Activated naive CD8-positive, alpha-beta T cell treated with anti-CD3 and anti-CD28 coated beads, Interleukin-2, amount 10 ng/mL, durations not matched to agents 7 days and 5 days (primary cell): Measurements from ENCODE around the gene CORO2B. TPM values are rescaled to one million over a fixed set of nuclear protein-coding genes. Genes with fewer than 3 reads are reported as not detected.

ENCODE experiments used
- ATAC-seq: fragments of 150-1000 bp; cut with Tn5 transposase; one replicate; pipeline ENCODE4 v1.10.0; 2021; ENCODE audit warnings: low read depth, moderate library complexity
- POLR2A ChIA-PET: fragments of 350-600 bp; sonication (Branson Sonifier 250); formaldehyde crosslinking; loops from one replicate; lab custom pipeline; 2021; ENCODE audit warnings: antibody characterized with exemption; lab: Charles Lee
- DNase-seq: peaks from one replicate; pipeline ENCODE4 v3.0.0; 2021
- H3K27ac Mint-ChIP-seq: one replicate; pipeline ENCODE4 v1.8.0; 2022; ENCODE audit warnings: mild to moderate bottlenecking, mixed read lengths
- H3K27me3 Mint-ChIP-seq: one replicate; pipeline ENCODE4 v1.8.0; 2022; ENCODE audit warnings: mild to moderate bottlenecking, moderate library complexity, mixed read lengths
- H3K36me3 Mint-ChIP-seq: one replicate; pipeline ENCODE4 v1.8.0; 2021; ENCODE audit warnings: mild to moderate bottlenecking, mixed read lengths
- H3K4me1 Mint-ChIP-seq: one replicate; pipeline ENCODE4 v1.8.0; 2021; ENCODE audit warnings: mixed read lengths
- H3K4me3 Mint-ChIP-seq: one replicate; pipeline ENCODE4 v1.8.0; 2022; ENCODE audit warnings: mild to moderate bottlenecking, moderate library complexity, mixed read lengths
- H3K9me3 Mint-ChIP-seq: one replicate; pipeline ENCODE4 v1.8.0; 2021; ENCODE audit warnings: mixed read lengths
- total RNA-seq, 2 experiments: library from RNA; stranded (reverse); gene quantifications; one replicate each; pipeline ENCODE4 v1.2.3, GENCODE V29; 2021

The CORO2B gene
- total RNA-seq, 2 experiments from 2014 or later = not detected

DNA sequence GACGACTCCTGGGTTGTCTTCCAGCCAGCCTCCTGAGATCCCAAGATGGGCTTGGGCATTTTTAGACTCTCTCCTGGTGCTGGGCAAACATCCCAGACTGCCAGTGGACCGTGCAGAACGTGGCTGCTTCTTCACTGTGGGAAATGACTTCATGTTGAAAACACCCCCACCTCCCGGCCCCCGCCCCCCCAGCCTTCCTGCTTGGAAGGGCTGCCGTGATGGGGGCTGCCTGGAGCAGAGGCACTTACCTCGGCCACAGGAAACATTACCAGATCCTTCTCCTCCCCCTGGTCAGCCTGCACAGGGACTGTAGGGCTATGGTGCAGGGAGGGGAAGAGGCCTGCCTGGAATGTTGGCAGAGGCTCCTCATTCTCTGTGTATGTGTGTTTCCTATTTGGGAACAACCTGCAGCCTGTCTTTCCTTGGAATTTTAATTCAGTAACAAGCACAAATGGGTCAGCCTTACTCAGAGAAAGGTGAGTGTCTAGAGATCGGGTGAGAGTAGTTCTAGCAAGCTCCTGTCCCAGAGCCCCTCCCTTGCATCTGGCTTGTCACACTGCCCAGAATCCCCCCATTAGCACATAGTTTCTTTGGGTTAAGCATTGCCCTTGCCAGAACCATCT lies 151.1 kb downstream of the CORO2B start:
- Mint-ChIP-seq H3K9me3 (no peaks in the 10 kb centered on the region), H3K36me3 (no peaks in the 10 kb centered on the region), H3K4me3 (no peak overlapping the region), H3K27ac (no peak overlapping the region), H3K27me3 (peaks cover 5% of the 10 kb centered on the region), H3K4me1 (peaks cover 3% of the 10 kb centered on the region)
- DNase-seq (no peak), ATAC-seq (no peak)
- POLR2A ChIA-PET = no interaction called here

DNA sequence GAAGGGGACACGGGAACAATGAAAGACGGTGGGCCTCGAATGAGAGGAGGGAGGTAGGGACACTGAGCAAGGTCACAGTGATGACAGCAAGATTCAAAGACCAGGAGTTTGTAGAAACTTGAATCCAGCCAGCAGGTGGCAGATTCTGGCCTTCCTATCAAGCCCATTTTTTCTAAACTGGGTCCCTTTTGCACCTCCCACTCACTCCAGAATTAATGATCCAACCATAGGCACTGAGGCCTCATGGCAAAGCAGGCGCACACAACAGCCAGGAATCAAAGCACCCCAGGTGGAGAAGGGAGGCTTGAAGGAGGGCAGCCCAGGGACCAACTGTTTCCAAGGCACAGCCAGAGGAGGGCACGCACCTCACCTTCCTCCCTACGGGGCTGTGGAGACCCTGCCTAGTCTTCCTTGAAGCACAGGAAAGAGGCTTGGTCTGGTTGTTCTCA lies 151.7 kb downstream of the CORO2B start:
- Mint-ChIP-seq H3K27me3 (peaks cover 5% of the 10 kb centered on the region), H3K36me3 (no peaks in the 10 kb centered on the region), H3K4me3 (no peak overlapping the region), H3K9me3 (no peaks in the 10 kb centered on the region), H3K27ac (no peak overlapping the region), H3K4me1 (peaks cover 3% of the 10 kb centered on the region)
- POLR2A ChIA-PET = no interaction called here
- DNase-seq (no peak), ATAC-seq (no peak)

DNA sequence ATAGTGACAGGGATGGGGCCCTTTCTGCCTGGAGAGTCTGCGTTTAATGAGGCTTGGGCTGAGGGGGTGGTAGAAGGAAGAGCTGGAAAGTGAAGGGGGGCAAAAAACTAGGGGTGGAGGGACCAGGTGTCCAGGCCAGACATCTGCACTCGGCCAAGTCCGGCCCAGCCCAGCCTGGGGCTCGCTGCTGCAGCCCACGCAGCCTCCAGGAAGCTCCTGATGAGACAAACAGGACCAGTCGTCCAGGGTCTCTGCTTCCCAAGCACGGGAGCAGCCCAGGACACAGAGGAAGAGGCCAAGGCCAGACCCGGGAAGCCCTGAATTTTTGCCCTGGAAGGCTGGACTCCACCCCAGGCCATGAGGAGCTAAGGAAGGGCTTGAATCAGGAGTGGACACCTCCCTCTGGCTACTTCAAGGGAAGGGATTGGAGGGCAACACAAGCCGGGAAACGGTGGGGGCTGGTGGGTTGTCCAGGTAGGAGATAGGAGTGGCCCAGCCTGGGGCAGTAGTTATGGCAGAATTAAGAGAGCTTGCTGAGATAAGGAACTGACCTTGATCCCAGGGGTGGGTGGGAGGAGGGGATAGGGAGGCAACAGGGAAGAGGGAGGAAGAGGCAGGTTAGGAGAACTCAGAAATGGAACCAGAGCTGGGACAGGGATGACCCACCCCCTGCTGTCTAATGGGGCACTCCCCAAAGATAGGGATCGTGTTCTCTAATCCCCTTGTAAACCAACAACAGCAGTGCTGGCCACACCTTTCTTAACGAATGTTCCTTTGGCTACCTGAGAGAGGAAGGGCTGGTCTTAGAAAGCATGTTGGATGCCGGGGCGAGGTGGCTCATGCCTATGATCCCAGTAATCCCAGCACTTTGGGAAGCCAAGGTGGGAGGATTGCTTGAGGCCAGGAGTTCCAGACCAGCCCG lies 152.4 kb downstream of the CORO2B start:
- Mint-ChIP-seq H3K27me3 (peaks cover 1% of the 10 kb centered on the region), H3K4me3 (no peak overlapping the region), H3K36me3 (no peaks in the 10 kb centered on the region), H3K4me1 (peaks cover 3% of the 10 kb centered on the region), H3K9me3 (no peaks in the 10 kb centered on the region), H3K27ac (no peak overlapping the region)
- DNase-seq (no peak), ATAC-seq (no peak)
- POLR2A ChIA-PET = no interaction called here

DNA sequence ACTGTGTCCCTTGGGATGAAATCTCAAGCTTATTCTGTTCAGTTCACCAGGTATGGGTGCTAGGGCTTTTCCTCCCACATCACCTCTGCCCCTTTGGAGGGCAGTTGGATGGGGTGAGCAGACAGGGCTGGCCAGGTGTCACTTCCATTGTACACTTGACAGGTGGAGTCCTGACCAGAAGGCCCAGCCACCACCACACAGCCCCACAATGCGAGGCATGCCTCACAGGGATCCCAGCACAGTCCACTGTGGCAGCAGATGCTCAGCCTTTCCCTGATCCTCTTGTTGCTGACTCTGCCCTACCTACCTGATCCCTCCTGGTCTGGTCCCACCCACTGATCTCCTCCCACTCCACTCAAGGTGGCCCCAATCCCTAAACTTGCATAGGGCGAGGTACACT lies 153.7 kb downstream of the CORO2B start:
- ATAC-seq = no peak
- no peaks in the 10 kb centered on the region for H3K9me3 Mint-ChIP-seq
- DNase-seq = no peak
- no peaks in the 10 kb centered on the region for H3K36me3 Mint-ChIP-seq
- H3K4me1 Mint-ChIP-seq = peaks cover 3% of the 10 kb centered on the region
- H3K4me3 Mint-ChIP-seq = no peak overlapping the region
- H3K27ac Mint-ChIP-seq = no peak overlapping the region
- peaks cover 1% of the 10 kb centered on the region for H3K27me3 Mint-ChIP-seq
- POLR2A ChIA-PET = no interaction called here

DNA sequence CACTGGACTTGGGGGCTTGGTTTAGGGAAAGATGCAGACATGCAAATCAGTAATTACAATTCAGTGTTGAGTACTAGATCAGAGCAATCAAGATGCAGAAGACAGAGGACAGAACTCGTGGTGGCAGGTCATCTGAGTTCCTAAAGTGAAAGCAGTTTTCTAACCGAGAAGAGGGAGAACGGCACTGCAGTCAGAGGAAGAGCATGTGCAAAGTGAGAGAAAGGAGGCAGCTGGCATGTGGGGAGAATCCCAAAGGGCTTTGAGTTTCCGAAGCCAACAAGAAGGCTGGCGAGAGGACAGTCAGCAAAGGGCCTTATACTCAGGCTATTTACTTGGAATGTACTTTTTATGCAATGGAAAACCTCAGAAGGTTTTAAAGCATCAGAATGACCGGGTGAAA lies 154.9 kb downstream of the CORO2B start:
- ATAC-seq = no peak
- POLR2A ChIA-PET = no interaction called here
- H3K9me3 Mint-ChIP-seq = no peaks in the 10 kb centered on the region
- peaks cover 3% of the 10 kb centered on the region for H3K4me1 Mint-ChIP-seq
- peaks cover 1% of the 10 kb centered on the region for H3K27me3 Mint-ChIP-seq
- DNase-seq = no peak
- H3K36me3 Mint-ChIP-seq = no peaks in the 10 kb centered on the region
- H3K4me3 Mint-ChIP-seq = no peak overlapping the region
- no peak overlapping the region for H3K27ac Mint-ChIP-seq

DNA sequence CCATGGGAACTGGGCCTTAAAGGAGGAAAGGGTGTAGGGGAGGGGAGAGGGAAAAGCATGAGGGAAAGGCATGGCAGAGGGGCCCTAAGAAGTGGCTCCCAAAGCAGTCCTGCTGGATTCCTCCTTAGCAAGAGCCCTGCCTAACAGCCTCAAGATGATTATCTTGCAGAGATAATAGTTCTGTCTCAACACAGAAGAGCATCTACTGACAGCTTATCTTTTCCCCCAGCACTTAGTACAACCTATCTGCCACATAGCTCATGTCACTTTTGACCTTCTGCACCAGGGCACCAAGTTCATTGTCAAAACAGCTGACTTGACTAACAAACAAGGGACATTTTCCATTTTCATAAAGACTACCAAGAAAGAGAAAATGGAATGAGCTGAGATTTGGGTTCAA lies 155.6 kb downstream of the CORO2B start:
- POLR2A ChIA-PET = interaction anchor here (0.7 kb wide), 1 partner anchor 101 kb away, joined by 3 read pairs; no protein-coding TSS in a partner anchor
- Mint-ChIP-seq H3K27me3 (peaks cover 1% of the 10 kb centered on the region), H3K4me3 (no peak overlapping the region), H3K27ac (no peak overlapping the region), H3K4me1 (peaks cover 3% of the 10 kb centered on the region), H3K36me3 (no peaks in the 10 kb centered on the region), H3K9me3 (no peaks in the 10 kb centered on the region)
- ATAC-seq (no peak), DNase-seq (no peak)

DNA sequence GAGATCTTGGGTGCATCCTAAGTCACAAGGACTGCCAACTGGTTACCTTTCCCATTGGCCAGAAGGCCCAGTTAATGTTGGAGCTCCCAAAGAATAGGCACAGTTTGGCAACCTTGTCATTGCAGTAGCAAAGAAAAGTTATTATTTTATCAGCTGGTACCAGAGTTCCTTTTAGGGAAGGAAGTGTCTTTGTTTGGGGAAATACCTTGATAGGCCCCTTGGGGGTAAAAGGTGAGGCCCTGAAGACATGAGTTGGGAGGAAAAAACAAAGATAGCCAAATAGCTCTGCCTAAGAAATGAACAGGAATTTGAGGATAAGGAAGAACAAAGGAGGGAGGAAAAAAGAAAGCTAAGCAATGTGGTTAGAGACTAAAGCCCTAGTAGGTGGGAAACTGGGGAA lies 156.1 kb downstream of the CORO2B start:
- ATAC-seq = no peak
- DNase-seq = no peak
- H3K36me3 Mint-ChIP-seq = no peaks in the 10 kb centered on the region
- H3K4me3 Mint-ChIP-seq = no peak overlapping the region
- POLR2A ChIA-PET = no interaction called here
- H3K9me3 Mint-ChIP-seq = no peaks in the 10 kb centered on the region
- H3K4me1 Mint-ChIP-seq = peaks cover 3% of the 10 kb centered on the region
- H3K27me3 Mint-ChIP-seq = peaks cover 1% of the 10 kb centered on the region
- no peak overlapping the region for H3K27ac Mint-ChIP-seq

DNA sequence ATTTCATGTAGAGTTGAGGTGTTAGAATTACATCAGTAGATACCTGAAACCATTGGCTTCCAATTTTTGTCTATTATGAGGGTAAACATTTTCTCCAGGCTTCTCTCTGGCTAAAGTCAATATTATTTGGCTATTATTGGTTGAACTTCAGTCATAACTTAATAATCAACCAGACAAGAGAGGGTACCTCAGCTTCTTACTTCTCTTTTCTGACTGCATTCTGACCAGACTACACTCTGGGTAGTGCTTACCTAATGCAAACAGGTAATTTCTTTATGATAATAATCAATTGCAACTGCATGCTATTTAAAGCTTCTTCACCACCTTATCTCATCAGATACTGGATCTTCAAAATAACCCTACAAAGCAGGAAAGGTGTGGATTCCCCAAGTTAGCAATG lies 156.8 kb downstream of the CORO2B start:
- no peaks in the 10 kb centered on the region for H3K9me3 Mint-ChIP-seq
- ATAC-seq (no peak), DNase-seq (no peak)
- H3K27ac Mint-ChIP-seq = no peak overlapping the region
- POLR2A ChIA-PET = no interaction called here
- no peak overlapping the region for H3K4me3 Mint-ChIP-seq
- peaks cover 3% of the 10 kb centered on the region for H3K4me1 Mint-ChIP-seq
- no peaks in the 10 kb centered on the region for H3K36me3 Mint-ChIP-seq
- H3K27me3 Mint-ChIP-seq = peaks cover 1% of the 10 kb centered on the region

DNA sequence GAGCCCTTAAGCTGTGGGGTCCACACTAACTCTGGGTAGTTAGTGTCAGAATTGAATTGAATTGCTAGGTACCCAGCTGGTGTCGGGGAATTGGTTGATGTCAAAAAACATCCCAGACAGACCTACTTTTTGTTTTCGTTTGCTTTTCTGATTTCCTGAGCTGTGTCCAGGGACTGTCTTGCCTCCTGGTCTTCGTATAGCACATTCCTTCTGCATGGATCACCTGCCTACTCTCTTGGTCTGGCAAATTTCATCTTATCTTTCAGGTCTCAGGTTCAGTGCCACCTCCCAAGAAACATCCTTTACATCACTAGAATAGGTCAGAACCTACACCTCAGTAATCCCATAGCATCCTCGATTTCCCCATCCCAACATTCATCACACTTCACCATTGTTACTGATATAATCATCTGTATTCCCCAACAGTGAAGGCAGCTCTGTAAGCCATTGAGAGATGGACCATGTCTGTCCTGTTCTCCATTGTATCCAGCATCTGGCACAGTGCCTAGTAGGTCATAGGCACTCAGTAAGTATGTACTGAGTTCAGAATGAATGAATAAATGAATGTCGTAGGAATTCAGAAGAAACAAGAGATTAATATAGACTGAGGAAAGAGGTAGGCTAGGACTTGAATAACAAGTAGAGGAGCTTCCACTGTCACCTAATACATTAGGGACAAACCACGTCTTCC lies 160.7 kb downstream of the CORO2B start:
- Mint-ChIP-seq H3K4me1 (no peaks in the 10 kb centered on the region), H3K36me3 (no peaks in the 10 kb centered on the region), H3K4me3 (no peak overlapping the region), H3K9me3 (no peaks in the 10 kb centered on the region), H3K27me3 (peaks cover 4% of the 10 kb centered on the region), H3K27ac (no peak overlapping the region)
- no peak for ATAC-seq
- POLR2A ChIA-PET = no interaction called here
- no peak for DNase-seq

DNA sequence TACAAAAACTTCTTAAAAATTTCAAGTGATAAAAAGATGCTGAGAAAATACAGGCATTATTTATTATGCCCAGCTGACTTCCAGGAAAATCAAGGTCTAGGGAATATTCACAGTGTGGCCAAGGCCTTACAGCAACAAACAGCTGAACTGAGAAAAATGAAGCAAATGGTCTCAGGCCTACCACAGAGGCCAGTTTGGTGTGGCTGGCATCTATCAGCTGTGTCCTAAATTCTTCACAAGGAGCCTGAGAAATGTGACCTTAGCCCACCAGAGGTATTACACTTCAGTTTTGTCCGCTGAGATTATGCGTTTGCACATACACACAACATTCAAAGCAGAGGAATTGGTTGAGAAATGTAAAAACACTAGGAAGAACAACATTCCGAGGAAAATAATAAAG lies 164.5 kb downstream of the CORO2B start:
- Mint-ChIP-seq H3K4me1 (no peaks in the 10 kb centered on the region), H3K4me3 (no peak overlapping the region), H3K36me3 (no peaks in the 10 kb centered on the region), H3K9me3 (no peaks in the 10 kb centered on the region), H3K27ac (no peak overlapping the region), H3K27me3 (peaks cover 7% of the 10 kb centered on the region)
- POLR2A ChIA-PET = no interaction called here
- no peak for DNase-seq
- ATAC-seq = no peak

DNA sequence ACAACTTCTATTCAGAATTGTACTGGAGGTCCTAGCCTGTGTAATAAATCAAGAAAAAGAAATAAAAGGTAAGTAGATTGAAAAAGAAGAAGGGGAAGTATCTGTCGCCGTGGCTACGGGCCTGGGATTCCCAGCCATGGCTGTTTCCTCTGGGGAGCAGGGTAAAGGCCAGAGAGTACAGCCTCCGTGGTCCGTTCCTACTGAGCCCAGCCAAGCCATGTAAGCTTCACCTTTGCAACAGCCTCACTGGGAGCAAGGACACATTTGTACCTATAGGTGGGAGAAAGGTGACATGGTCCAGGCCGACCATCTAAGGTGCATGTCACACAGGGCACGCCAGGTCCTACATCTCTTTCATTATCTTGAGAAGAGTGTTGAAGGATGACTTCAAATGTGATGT lies 170.6 kb downstream of the CORO2B start:
- Mint-ChIP-seq H3K9me3 (peaks cover 1% of the 10 kb centered on the region), H3K36me3 (no peaks in the 10 kb centered on the region), H3K4me3 (no peak overlapping the region), H3K4me1 (no peaks in the 10 kb centered on the region), H3K27me3 (peaks cover 5% of the 10 kb centered on the region), H3K27ac (no peak overlapping the region)
- no peak for ATAC-seq
- no peak for DNase-seq
- POLR2A ChIA-PET = no interaction called here

DNA sequence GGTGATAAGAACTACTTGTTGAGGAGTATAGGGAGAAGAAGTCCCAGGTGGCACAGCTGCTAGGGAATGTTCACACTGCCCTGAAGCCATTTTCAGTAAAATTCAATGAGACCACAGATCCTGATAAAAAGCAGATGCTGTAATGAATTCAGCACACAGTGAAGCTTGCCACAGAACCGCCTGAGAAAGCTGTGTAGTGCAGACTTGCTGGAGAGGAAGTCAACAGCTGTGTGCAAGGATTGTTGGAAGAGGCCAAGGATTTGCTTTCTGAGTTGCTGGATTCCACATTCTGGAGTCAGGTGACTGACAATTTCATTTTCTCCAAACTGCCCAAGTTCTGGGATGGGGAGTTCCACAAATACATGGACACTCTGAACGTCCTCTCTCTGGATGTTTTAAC lies 171.0 kb downstream of the CORO2B start:
- no peak for ATAC-seq

DNA sequence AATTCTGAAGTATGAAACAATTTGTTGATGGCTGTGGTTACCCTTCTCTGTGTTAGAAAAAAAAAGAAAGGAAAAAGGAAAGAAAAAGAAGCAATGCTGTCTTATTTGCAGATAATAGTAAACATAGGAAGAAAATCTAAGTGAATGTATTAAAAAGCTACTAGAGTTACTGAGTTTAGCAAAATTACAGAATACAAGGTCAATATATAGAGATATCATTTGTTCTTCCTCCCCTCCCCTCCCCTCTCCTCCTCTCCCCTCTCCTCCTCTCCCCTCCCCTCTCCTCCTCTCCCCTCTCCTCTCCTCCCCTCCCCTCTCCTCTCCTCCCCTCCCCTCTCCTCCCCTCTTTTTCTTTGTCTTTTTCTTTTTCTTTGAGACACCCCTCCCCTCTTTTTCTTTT lies 172.8 kb downstream of the CORO2B start:
- H3K27me3 Mint-ChIP-seq = peaks cover 2% of the 10 kb centered on the region
- POLR2A ChIA-PET = no interaction called here
- peaks cover 5% of the 10 kb centered on the region for H3K4me1 Mint-ChIP-seq
- H3K36me3 Mint-ChIP-seq = no peaks in the 10 kb centered on the region
- no peak for DNase-seq
- H3K27ac Mint-ChIP-seq = no peak overlapping the region
- H3K9me3 Mint-ChIP-seq = peaks cover 1% of the 10 kb centered on the region
- ATAC-seq = no peak
- no peak overlapping the region for H3K4me3 Mint-ChIP-seq

More for the DNA sequence above, 171.0 kb downstream of the CORO2B start:
- Mint-ChIP-seq H3K4me1 (peaks cover 2% of the 10 kb centered on the region), H3K27ac (no peak overlapping the region), H3K27me3 (peaks cover 5% of the 10 kb centered on the region), H3K4me3 (no peak overlapping the region), H3K36me3 (no peaks in the 10 kb centered on the region), H3K9me3 (peaks cover 1% of the 10 kb centered on the region)
- POLR2A ChIA-PET = no interaction called here
- no peak for DNase-seq
